Lower leg skin (tissue), 3 donors: Measurements from ENCODE around the gene CEACAM1.
"Not testable (repeated sequence)": the region's sequence is repeated elsewhere in the genome, so short reads cannot be mapped to it uniquely, and the experiment has no call there.

Source experiments
- CTCF ChIP-seq, 3 donors: fragments of 450-650 bp; IDR thresholded peaks; one replicate each; pipeline ENCODE4 v1.5.1; 2016; ENCODE audit warnings: antibody characterized with exemption in 3 of 3, mild to moderate bottlenecking in 3 of 3, moderate library complexity in 2 of 3
- POLR2A ChIP-seq, 2 donors: fragments of 450-650 bp; IDR thresholded peaks; one replicate each; pipeline ENCODE4 v1.6.1; 2016 to 2017; ENCODE audit warnings: antibody characterized with exemption in 2 of 2, mild to moderate bottlenecking in 1 of 2, moderate library complexity in 1 of 2

GRCh38 chr19:42557386-42557871, 29.1 kb upstream of the CEACAM1 start:
- TF ChIP-seq CTCF, POLR2A (IDR thresholded peaks at IDR 0.05): not testable (repeated sequence)
